Measurements from ENCODE around the gene CDS1.

GRCh38 chr4:84578540-84579402 lies 4.2 kb upstream of the CDS1 start:
- peak in 4 of 7 experiments; percentile 11 to 35 (median 30) for TF ChIP-seq CTCF (IDR thresholded peaks at IDR 0.05)
- TF ChIP-seq POLR2AphosphoS5 (IDR thresholded peaks at IDR 0.05), result no peak
- no peak for TF ChIP-seq EP300 (IDR thresholded peaks at IDR 0.05)
- no peak for TF ChIP-seq POLR2A (IDR thresholded peaks at IDR 0.05)

Measured in stomach (tissue), 4 donors.